ENCODE data around the gene PLXNA4.

The PLXNA4 gene

DNA sequence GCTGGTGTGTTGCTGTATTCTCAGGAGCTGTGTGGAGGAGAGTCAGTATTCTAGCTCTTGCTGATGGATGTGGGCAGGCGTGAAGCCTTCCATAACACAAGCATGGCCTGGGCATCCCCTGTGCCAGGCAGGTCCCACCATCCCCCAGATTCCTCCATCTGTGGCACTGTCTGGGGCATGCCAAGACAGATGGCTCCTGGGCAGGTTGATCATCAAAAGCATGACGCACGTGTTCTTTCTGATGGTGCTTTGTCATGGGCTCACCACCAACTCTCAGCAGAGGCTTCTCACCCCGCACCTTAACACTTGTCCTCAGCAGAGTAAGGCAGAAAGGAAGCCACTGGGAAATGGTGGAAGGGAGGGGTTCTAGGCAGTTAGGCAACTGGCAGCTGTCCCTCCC lies 364.3 kb downstream of the PLXNA4 start:
- DNase-seq (ENCODE audit: low spot score): no peak
- TF ChIP-seq, protein P1, sequence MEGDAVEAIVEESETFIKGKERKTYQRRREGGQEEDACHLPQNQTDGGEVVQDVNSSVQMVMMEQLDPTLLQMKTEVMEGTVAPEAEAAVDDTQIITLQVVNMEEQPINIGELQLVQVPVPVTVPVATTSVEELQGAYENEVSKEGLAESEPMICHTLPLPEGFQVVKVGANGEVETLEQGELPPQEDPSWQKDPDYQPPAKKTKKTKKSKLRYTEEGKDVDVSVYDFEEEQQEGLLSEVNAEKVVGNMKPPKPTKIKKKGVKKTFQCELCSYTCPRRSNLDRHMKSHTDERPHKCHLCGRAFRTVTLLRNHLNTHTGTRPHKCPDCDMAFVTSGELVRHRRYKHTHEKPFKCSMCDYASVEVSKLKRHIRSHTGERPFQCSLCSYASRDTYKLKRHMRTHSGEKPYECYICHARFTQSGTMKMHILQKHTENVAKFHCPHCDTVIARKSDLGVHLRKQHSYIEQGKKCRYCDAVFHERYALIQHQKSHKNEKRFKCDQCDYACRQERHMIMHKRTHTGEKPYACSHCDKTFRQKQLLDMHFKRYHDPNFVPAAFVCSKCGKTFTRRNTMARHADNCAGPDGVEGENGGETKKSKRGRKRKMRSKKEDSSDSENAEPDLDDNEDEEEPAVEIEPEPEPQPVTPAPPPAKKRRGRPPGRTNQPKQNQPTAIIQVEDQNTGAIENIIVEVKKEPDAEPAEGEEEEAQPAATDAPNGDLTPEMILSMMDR (IDR thresholded peaks at IDR 0.05; ENCODE audit: borderline replicate concordance, control extremely low read depth, extremely low read depth, insufficient read depth, missing control alignments): no peak
- in situ Hi-C loops (cut with MboI; ENCODE audit: low sequenced_read_pairs, unreplicated experiment): no loop called here

DNA sequence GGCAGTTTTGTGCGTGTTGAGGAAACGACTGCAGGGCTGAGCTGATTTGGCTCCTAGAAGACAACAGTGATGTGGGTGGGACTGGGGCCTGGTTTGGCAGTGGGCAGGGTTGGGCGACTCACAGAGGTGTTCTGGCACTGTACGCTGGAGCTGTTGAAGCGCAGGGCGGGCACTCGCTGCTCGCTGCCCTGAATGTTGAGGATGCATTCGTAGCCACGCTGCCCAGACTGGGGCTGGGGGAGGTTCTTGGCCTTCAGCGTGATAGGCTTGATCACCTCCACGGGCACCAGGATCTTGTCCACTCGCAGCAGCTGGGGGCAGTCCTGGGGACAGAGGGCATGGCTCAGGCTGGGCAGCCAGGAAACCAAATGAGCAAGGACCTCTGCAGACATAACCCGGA lies 365.4 kb downstream of the PLXNA4 start:
- TF ChIP-seq, protein P1 (IDR thresholded peaks at IDR 0.05; ENCODE audit: borderline replicate concordance, control extremely low read depth, extremely low read depth, insufficient read depth, missing control alignments): no peak
- DNase-seq (ENCODE audit: low spot score): no peak
- in situ Hi-C loops (cut with MboI; ENCODE audit: low sequenced_read_pairs, unreplicated experiment): no loop called here

DNA sequence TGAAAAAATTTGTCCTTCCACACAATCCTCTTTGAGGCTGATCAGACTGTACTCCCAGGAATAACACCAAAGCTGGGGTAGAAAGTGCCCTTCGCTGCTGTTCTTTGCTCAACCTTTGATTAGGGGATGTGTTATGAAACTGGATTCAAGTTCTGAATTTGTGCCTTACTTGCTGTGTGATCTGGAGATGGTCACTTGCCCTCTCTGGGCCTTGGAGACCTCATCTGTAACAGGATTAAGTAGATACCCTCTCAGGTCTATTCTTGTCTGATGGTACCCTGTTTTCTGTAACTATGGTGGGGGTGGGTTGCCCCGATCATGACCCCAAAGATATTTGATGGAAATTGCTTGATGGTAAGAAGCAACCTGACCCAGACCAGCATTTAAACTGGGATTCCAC lies 368.5 kb downstream of the PLXNA4 start:
- TF ChIP-seq, protein P1 (IDR thresholded peaks at IDR 0.05; ENCODE audit: borderline replicate concordance, control extremely low read depth, extremely low read depth, insufficient read depth, missing control alignments): no peak
- in situ Hi-C loops (cut with MboI; ENCODE audit: low sequenced_read_pairs, unreplicated experiment): no loop called here
- no peak for DNase-seq (ENCODE audit: low spot score)

DNA sequence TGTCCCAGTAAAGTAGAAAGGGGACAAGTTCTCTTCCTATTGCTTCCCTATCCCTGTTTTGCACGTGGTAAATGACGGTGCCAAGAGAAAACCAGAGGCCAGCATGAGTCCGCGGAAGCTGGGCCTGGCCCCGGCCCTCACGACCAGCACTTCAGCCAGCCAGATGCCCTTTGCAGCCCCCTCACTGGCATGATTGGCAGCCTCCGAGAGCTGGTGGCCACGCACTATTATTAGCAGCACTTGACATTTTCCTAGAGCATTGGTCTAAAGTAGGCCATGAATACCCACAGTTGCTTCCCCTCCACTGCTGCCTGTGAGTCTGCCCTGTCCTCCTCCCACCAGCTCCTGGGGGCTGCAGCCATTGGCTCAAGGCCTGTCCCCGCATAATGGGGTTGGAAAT lies 369.1 kb downstream of the PLXNA4 start:
- in situ Hi-C loops (cut with MboI; ENCODE audit: low sequenced_read_pairs, unreplicated experiment): no loop called here
- no peak for DNase-seq (ENCODE audit: low spot score)
- TF ChIP-seq, protein P1 (IDR thresholded peaks at IDR 0.05; ENCODE audit: borderline replicate concordance, control extremely low read depth, extremely low read depth, insufficient read depth, missing control alignments): no peak

DNA sequence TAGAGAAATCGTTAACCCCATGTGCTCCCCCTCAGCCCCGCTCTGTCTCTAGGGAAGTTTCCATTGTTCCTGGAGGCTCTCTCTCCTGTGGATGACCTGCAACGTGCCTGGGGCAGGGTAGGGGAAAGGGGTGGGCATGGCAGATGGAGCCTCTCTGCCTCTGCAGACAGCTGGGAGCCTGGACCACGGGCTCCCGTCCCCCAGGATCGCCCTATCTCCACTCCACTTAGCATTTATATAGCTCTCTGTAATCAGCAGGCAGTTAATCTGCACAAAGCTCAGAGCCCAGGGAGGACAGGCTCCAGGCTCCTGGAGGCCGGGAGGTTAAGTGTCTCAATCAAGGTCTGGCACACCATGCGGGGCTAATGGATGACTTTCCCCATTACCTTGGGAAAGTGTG lies 369.7 kb downstream of the PLXNA4 start:
- DNase-seq (ENCODE audit: low spot score): no peak
- TF ChIP-seq, protein P1 (IDR thresholded peaks at IDR 0.05; ENCODE audit: borderline replicate concordance, control extremely low read depth, extremely low read depth, insufficient read depth, missing control alignments): no peak
- in situ Hi-C loops (cut with MboI; ENCODE audit: low sequenced_read_pairs, unreplicated experiment): no loop called here

DNA sequence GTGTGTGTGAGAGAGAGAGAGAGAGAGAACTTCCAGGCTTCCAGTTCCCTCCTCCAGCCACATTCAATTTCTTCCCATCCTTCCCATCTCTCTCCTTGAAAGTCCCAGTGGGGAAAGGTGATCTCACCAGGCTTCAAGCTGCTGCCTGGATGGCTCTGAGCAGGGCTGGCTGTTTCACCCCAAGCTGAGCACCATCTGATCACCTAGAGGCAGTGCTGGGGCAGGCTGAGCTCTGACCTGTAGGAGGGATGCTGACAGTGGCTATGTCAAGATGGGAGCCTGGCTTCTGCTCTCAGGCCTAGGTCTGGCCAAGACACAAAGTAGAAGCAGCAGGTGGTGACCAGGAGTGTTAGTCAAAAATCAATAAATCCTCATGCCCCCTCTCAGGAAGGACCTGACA lies 370.8 kb downstream of the PLXNA4 start:
- TF ChIP-seq, protein P1 (IDR thresholded peaks at IDR 0.05; ENCODE audit: borderline replicate concordance, control extremely low read depth, extremely low read depth, insufficient read depth, missing control alignments): no peak
- in situ Hi-C loops (cut with MboI; ENCODE audit: low sequenced_read_pairs, unreplicated experiment): no loop called here
- no peak for DNase-seq (ENCODE audit: low spot score)

DNA sequence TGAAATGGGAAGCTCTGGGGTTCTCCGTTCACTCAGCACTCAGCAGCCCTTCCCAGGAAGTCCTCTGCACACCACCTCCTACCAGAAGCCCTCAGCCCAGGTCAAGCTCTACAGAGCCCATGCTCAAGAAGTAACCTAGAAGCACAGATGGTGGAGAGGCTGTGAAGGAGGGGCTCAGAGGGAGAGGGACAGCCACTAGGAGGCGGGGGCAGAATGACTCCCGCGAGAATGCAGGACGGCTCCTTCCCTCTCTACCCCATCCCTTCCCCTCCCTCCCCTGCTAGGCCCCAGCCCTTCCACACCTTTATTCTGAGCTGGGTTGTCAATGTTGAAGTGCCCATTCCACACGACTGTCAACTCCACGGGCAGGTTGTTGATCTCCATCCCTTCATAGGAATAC lies 373.2 kb downstream of the PLXNA4 start:
- no peak for DNase-seq (ENCODE audit: low spot score)
- TF ChIP-seq, protein P1 (IDR thresholded peaks at IDR 0.05; ENCODE audit: borderline replicate concordance, control extremely low read depth, extremely low read depth, insufficient read depth, missing control alignments): no peak
- in situ Hi-C loops (cut with MboI; ENCODE audit: low sequenced_read_pairs, unreplicated experiment): no loop called here

Measured in GM13976 (cell line).